Astrocyte of the cerebellum (primary cell): ENCODE data around the gene PITX3.

ENCODE experiments used
- DNase-seq: peaks from one replicate; pipeline ENCODE4 v3.0.0-alpha.2; 2011; ENCODE audit warnings: low read depth
- H3K4me3 ChIP-seq: 2 replicates; pipeline ENCODE4 v1.5.1; 2011; ENCODE audit warnings: mild to moderate bottlenecking, low read depth, low read length, moderate library complexity
- in situ Hi-C: cut with HindIII; loops from 2 replicates; pipeline ENCODE4 v1.10.0; 2017; ENCODE audit warnings: low sequenced_read_pairs
- TF ChIP-seq, protein P1 (sequence below): IDR thresholded peaks from 2 replicates; pipeline ENCODE4 v1.5.1; 2012; ENCODE audit warnings: low read length, low read depth, moderate library complexity, mild to moderate bottlenecking; ENCODE audit errors: missing control alignments

PITX3 gene

DNA sequence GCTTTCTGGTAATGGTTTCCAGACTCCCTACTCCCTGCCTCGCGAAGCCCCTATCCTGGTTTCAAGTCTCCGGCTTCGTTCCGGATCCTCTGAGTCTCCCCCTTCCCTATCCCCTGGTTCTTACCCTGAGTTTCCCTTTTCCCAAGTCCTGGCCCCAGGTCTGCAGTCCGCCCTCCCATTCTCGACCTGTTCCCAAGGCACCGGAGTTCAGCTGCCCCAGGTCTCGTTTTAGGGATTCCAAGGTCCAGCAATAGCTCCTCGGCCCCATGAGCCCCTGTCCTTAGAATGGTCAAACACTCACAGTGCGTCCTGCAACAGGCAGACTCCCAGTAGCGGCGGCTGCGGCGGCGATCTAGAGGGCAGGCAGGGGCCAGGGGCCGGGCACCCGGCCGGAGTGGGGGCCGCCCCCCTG is 274 bp downstream of the PITX3 start:
- TF ChIP-seq, protein P1, sequence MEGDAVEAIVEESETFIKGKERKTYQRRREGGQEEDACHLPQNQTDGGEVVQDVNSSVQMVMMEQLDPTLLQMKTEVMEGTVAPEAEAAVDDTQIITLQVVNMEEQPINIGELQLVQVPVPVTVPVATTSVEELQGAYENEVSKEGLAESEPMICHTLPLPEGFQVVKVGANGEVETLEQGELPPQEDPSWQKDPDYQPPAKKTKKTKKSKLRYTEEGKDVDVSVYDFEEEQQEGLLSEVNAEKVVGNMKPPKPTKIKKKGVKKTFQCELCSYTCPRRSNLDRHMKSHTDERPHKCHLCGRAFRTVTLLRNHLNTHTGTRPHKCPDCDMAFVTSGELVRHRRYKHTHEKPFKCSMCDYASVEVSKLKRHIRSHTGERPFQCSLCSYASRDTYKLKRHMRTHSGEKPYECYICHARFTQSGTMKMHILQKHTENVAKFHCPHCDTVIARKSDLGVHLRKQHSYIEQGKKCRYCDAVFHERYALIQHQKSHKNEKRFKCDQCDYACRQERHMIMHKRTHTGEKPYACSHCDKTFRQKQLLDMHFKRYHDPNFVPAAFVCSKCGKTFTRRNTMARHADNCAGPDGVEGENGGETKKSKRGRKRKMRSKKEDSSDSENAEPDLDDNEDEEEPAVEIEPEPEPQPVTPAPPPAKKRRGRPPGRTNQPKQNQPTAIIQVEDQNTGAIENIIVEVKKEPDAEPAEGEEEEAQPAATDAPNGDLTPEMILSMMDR = no peak
- no peak for DNase-seq
- peak overlapping the region; percentile 57 for H3K4me3 ChIP-seq
- in situ Hi-C loops = no loop called here

DNA sequence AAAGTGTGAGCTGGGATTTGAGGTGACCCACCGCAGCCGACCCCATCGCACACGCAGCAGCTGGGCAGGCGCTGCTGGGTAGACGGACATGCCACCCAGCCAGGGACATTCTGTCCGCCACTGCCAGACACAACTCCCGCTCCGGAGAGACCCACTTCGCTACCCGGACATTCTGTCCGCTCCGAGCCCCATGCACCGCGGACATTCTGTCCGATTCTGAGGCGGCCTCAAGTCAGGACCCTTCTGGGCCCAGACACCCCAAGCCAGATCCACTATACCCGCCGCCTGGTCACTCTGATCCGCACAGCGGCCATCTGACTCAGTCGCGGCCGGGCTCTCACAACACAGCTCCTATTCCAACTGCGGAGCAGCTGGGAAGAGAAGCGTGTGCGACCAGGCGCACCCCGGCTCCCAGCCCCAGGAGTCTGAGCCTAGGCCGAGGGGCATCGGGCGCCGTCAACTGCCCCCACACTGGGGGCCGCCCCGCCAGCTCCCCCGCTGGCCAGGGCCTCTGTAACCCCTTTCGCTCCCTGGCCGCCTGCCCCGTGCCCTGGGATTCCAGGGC is 763 bp downstream of the PITX3 start:
- in situ Hi-C loops = no loop called here
- no peak for DNase-seq
- TF ChIP-seq, protein P1 = no peak
- peak overlapping the region; percentile 57 for H3K4me3 ChIP-seq

DNA sequence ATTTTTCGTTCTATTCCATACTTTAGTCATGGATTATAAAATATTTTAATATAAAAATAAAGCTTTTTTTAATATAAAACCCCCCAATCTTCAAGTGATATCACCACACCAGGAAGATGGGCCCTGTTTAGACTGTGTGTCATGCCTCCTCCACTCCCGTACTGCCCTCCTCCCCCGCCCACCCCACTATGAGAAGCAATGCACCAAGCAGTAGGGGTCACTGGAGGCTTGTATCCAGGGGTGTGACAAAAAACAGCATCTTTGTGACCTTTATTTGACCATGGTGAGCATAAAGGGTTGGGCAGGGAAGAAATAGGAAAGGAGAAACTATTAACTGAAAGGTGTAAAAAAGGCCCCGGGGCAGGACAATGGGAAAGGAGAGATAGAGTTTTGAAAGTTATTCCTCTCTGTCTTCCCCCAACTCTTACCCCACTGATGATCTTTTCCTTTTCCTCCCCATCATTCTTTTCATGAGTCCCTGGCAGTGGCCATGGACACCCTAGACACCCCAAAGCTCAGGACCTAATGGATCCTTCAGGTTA is 3.5 kb downstream of the PITX3 start:
- no peak for DNase-seq
- H3K4me3 ChIP-seq = no peak overlapping the region
- TF ChIP-seq, protein P1 = no peak
- in situ Hi-C loops = no loop called here

DNA sequence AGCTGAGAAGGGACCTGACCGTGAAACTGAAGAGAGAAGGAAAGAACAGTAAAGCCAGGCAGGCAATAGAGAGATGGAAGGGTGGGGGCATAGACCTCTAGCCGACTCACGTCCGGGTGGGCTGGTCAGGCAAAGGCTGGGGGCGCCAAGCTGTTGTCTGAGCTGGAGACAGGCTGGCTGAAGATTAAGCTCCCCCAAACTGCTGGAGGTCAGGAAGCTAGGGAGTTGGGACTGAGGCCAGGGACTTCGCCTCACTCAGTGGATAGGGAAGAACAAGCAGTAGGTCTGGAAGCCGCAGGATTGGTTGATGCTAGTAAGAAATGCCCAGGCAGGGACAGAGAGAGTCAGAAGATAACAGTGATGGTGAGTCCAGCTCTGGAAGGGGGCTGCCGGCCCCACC is 5.3 kb downstream of the PITX3 start:
- DNase-seq = no peak
- in situ Hi-C loops = no loop called here
- no peak overlapping the region for H3K4me3 ChIP-seq
- TF ChIP-seq, protein P1 = no peak

DNA sequence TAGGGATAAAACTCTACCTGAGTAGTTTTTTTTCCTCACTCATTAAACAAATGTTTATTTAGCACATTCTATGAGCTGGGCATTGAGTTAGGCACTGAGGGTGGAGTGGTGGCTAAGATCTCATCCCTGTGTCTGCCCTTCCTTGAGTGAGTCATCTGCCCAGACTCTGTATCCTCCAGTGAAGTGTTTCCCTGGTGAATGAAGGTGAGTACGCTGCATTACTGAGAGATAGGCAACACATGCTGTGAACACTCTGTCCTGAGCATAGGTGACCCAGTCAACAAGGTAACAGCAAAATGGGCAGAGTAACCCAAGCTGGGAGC is 5.8 kb downstream of the PITX3 start:
- in situ Hi-C loops = no loop called here
- TF ChIP-seq, protein P1 = no peak
- DNase-seq = no peak
- H3K4me3 ChIP-seq = no peak overlapping the region

DNA sequence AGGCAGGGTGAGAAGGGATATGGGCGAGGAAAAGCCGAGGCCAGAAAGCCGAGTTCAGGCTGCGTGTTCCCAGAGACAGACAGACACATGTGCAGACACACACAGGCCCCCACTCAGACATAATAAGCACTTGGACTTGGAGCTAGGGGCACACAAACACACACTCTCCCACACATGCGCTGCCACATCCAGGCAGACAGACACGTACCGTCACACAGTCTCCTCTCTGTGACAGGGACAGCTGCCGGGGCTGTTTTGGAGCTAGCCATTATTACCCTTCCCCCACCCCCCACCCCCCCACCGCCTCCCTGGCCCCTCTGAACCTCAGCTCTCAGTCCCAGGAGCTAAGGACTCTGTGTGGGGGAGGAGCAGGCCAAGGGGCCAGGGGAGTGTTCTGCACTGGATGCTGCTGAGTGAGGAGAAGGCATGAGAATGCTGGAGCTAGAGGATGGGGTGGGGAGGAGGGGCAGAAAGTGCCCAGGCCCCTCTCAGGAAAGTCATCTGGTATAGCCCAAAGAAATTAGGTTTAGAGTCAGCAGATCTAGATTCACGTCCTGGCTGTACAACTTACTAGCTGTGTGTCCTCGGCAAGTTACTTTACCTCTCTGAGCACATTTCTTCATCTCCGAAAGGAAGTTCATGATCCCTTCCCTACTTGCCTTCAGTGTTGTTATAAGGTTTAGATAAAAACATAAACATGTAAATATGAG is 6.3 kb downstream of the PITX3 start:
- no peak overlapping the region for H3K4me3 ChIP-seq
- in situ Hi-C loops = no loop called here
- DNase-seq = no peak
- TF ChIP-seq, protein P1 = no peak
